NT2/D1 (cell line): ENCODE measurements around the gene CCR6.

Experiments used
- SUZ12 ChIP-seq: IDR thresholded peaks from 2 replicates; pipeline ENCODE4 v1.6.1; 2011; ENCODE audit not compliant: insufficient read length, insufficient read depth; ENCODE audit errors: extremely low read depth
- YY1 ChIP-seq: IDR thresholded peaks from 2 replicates; pipeline ENCODE4 v1.6.1; 2011; ENCODE audit not compliant: insufficient read length, insufficient read depth
- ZNF274 ChIP-seq: IDR thresholded peaks from 2 replicates; pipeline ENCODE4 v1.6.1; 2011; ENCODE audit warnings: mild to moderate bottlenecking, low read depth, low read length

DNA sequence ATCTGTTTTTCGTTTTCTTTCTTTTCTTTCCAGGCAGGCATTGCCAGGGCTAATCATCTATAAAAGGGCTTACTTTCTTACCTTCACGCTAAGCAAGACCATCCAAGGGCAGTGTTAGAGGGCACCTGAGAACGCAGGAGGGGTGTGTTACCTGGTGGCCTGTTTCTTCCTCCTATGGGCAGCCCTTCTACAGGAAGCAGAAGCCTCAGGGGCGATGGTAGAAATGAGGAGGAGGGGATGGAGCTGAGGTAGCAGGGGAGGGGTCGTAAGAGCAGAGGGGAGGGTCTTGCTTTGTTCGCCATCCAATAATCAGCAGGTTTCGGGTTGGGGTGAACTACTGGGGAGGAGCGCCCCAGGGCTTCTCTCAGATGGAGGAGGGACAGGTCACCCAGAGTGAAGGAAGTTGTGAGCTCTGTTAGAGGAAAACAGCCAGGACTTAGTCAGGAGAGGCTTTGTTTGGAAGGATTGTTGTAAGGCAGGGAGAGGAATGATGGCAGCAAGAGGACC is 1.5 kb upstream of the CCR6 start:
- TF ChIP-seq ZNF274 (no peak), YY1 (no peak), SUZ12 (no peak)
